Activated CD4-positive, alpha-beta T cell treated with anti-CD3 and anti-CD28 coated beads for 36 hours (primary cell): Measurements from ENCODE around the gene CHAT. TPM values are rescaled to one million over a fixed set of nuclear protein-coding genes. Genes with fewer than 3 reads are reported as not detected.
"Not testable (repeated sequence)": the region's sequence is repeated elsewhere in the genome, so short reads cannot be mapped to it uniquely, and the experiment has no call there.

Source experiments
- ATAC-seq: fragments of 200-7000 bp; cut with Tn5 transposase; one replicate; pipeline ENCODE4 v1.10.0; 2021; ENCODE audit warnings: mild to moderate bottlenecking, moderate library complexity
- CTCF ChIA-PET: fragments of 350-600 bp; sonication (Branson Sonifier 250); formaldehyde crosslinking; loops from one replicate; lab custom pipeline; 2021; ENCODE audit warnings: antibody characterized with exemption; lab: Charles Lee
- POLR2A ChIA-PET: fragments of 350-600 bp; sonication (Branson Sonifier 250); formaldehyde crosslinking; loops from one replicate; lab custom pipeline; 2021; ENCODE audit warnings: antibody characterized with exemption, inconsistent platforms; lab: Charles Lee
- DNase-seq: peaks from one replicate; pipeline ENCODE4 v3.0.0-alpha.2; 2020
- H3K27ac Mint-ChIP-seq: one replicate; pipeline ENCODE4 v1.8.0; 2021; ENCODE audit warnings: mixed read lengths
- H3K27me3 Mint-ChIP-seq: one replicate; pipeline ENCODE4 v1.8.0; 2021; ENCODE audit warnings: mixed read lengths
- H3K36me3 Mint-ChIP-seq: one replicate; pipeline ENCODE4 v1.8.0; 2021; ENCODE audit warnings: low read depth, mixed read lengths
- H3K4me1 Mint-ChIP-seq: one replicate; pipeline ENCODE4 v1.8.0; 2021; ENCODE audit warnings: mixed read lengths
- H3K4me3 Mint-ChIP-seq: one replicate; pipeline ENCODE4 v1.8.0; 2021; ENCODE audit warnings: mild to moderate bottlenecking, moderate library complexity, mixed read lengths
- H3K9me3 Mint-ChIP-seq: one replicate; pipeline ENCODE4 v1.8.0; 2021; ENCODE audit warnings: low read depth, mixed read lengths
- intact Hi-C, 2 experiments: fragments of 100-400 bp; cut with DNase I in 1 of 2; cut with micrococcal nuclease in 1 of 2; formaldehyde crosslinking; loops; one replicate each; pipeline versions ENCODE4 v1.14.2 to v1.15.1; 2022 to 2024; cut with DNase I, micrococcal nuclease
- total RNA-seq, 2 experiments: library from RNA; stranded (reverse); gene quantifications; one replicate each; pipeline ENCODE4 v1.2.3, GENCODE V29; 2021

Gene CHAT
- total RNA-seq, 2 experiments from 2014 or later = not detected

GRCh38 chr10:49662169-49662830 is 48.5 kb downstream of the CHAT start:
- no peak for ATAC-seq
- CTCF ChIA-PET = interaction anchor here (0.6 kb wide), 1 partner anchor 63 kb away, joined by 3 read pairs; no protein-coding TSS in a partner anchor

GRCh38 chr10:49663596-49663995 is 49.8 kb downstream of the CHAT start:
- ATAC-seq = no peak
- H3K27me3 Mint-ChIP-seq = no peaks in the 10 kb centered on the region
- H3K4me3 Mint-ChIP-seq = no peak overlapping the region
- CTCF ChIA-PET = no interaction called here
- no peak overlapping the region for H3K27ac Mint-ChIP-seq
- no peaks in the 10 kb centered on the region for H3K4me1 Mint-ChIP-seq
- H3K9me3 Mint-ChIP-seq = peaks cover 8% of the 10 kb centered on the region
- no peaks in the 10 kb centered on the region for H3K36me3 Mint-ChIP-seq
- DNase-seq = no peak
- intact Hi-C loops = no loop called here
- POLR2A ChIA-PET = no interaction called here

More at GRCh38 chr10:49662169-49662830, 48.5 kb downstream of the CHAT start:
- H3K4me3 Mint-ChIP-seq = no peak overlapping the region
- H3K9me3 Mint-ChIP-seq = peaks cover 8% of the 10 kb centered on the region
- DNase-seq = no peak
- H3K36me3 Mint-ChIP-seq = no peaks in the 10 kb centered on the region
- intact Hi-C loops = no loop called here
- H3K4me1 Mint-ChIP-seq = no peaks in the 10 kb centered on the region
- H3K27ac Mint-ChIP-seq = no peak overlapping the region
- H3K27me3 Mint-ChIP-seq = no peaks in the 10 kb centered on the region
- POLR2A ChIA-PET = no interaction called here

- intact Hi-C loops = no loop called here
- Mint-ChIP-seq H3K4me3 (no peak overlapping the region), H3K27me3 (no peaks in the 10 kb centered on the region), H3K4me1 (no peaks in the 10 kb centered on the region), H3K27ac (no peak overlapping the region), H3K36me3 (no peaks in the 10 kb centered on the region), H3K9me3 (peaks cover 3% of the 10 kb centered on the region)
- ChIA-PET CTCF (no interaction called here), POLR2A (no interaction called here)
- DNase-seq (no peak), ATAC-seq (no peak)
Measured at GRCh38 chr10:49664006-49664841, 50.4 kb downstream of the CHAT start.

GRCh38 chr10:49664842-49665355 is 51.1 kb downstream of the CHAT start:
- Mint-ChIP-seq H3K27me3 (no peaks in the 10 kb centered on the region), H3K36me3 (no peaks in the 10 kb centered on the region), H3K4me1 (no peaks in the 10 kb centered on the region), H3K9me3 (peaks cover under 1% of the 10 kb centered on the region), H3K27ac (no peak overlapping the region), H3K4me3 (no peak overlapping the region)
- POLR2A ChIA-PET = no interaction called here
- DNase-seq (no peak), ATAC-seq (no peak)
- CTCF ChIA-PET = interaction anchor here (0.7 kb wide), 1 partner anchor 766 kb away, joined by 3 read pairs; no protein-coding TSS in a partner anchor
- intact Hi-C loops = no loop called here

- Mint-ChIP-seq H3K9me3 (no peaks in the 10 kb centered on the region), H3K36me3 (no peaks in the 10 kb centered on the region), H3K4me1 (no peaks in the 10 kb centered on the region), H3K4me3 (no peak overlapping the region), H3K27me3 (peaks cover 5% of the 10 kb centered on the region), H3K27ac (no peak overlapping the region)
- no peak for DNase-seq
- ChIA-PET CTCF (no interaction called here), POLR2A (no interaction called here)
- ATAC-seq = no peak
- intact Hi-C loops = no loop called here
Measured at GRCh38 chr10:49666054-49666615, 52.3 kb downstream of the CHAT start.

- Mint-ChIP-seq H3K9me3 (no peaks in the 10 kb centered on the region), H3K36me3 (no peaks in the 10 kb centered on the region), H3K27me3 (peaks cover 8% of the 10 kb centered on the region), H3K4me1 (no peaks in the 10 kb centered on the region), H3K4me3 (no peak overlapping the region), H3K27ac (no peak overlapping the region)
- intact Hi-C loops = no loop called here
- CTCF ChIA-PET = no interaction called here
- ATAC-seq = no peak
- no peak for DNase-seq
- POLR2A ChIA-PET = no interaction called here
Measured at GRCh38 chr10:49666685-49667084, 52.8 kb downstream of the CHAT start.

GRCh38 chr10:49667991-49668390 is 54.2 kb downstream of the CHAT start:
- H3K4me1 Mint-ChIP-seq = no peaks in the 10 kb centered on the region
- H3K27ac Mint-ChIP-seq = no peak overlapping the region
- DNase-seq = no peak
- POLR2A ChIA-PET = no interaction called here
- H3K36me3 Mint-ChIP-seq = no peaks in the 10 kb centered on the region
- peaks cover 15% of the 10 kb centered on the region for H3K27me3 Mint-ChIP-seq
- no peak overlapping the region for H3K4me3 Mint-ChIP-seq
- no peak for ATAC-seq
- intact Hi-C loops = no loop called here
- H3K9me3 Mint-ChIP-seq = no peaks in the 10 kb centered on the region
- CTCF ChIA-PET = no interaction called here

GRCh38 chr10:49668684-49669083 is 54.8 kb downstream of the CHAT start:
- CTCF ChIA-PET = no interaction called here

GRCh38 chr10:49678827-49679479 is 65.1 kb downstream of the CHAT start:
- no peak for DNase-seq
- H3K4me3 Mint-ChIP-seq = no peak overlapping the region
- ATAC-seq = no peak
- ChIA-PET CTCF (no interaction called here), POLR2A (no interaction called here)
- H3K27ac Mint-ChIP-seq = no peak overlapping the region
- intact Hi-C loops = loop anchor here in 1 of 2 experiments (1.0 kb wide), 1 partner anchor 72 kb away; no protein-coding TSS in a partner anchor
- peaks cover 39% of the 10 kb centered on the region for H3K27me3 Mint-ChIP-seq
- H3K9me3 Mint-ChIP-seq = peaks cover 19% of the 10 kb centered on the region
- peaks cover 5% of the 10 kb centered on the region for H3K4me1 Mint-ChIP-seq
- no peaks in the 10 kb centered on the region for H3K36me3 Mint-ChIP-seq

More at GRCh38 chr10:49668684-49669083, 54.8 kb downstream of the CHAT start:
- Mint-ChIP-seq H3K27ac (no peak overlapping the region), H3K4me3 (no peak overlapping the region), H3K36me3 (no peaks in the 10 kb centered on the region), H3K27me3 (peaks cover 18% of the 10 kb centered on the region), H3K9me3 (no peaks in the 10 kb centered on the region), H3K4me1 (no peaks in the 10 kb centered on the region)
- ATAC-seq = no peak
- no peak for DNase-seq
- intact Hi-C loops = no loop called here
- POLR2A ChIA-PET = no interaction called here

- no peak within 1 kb of the TSS for H3K4me3 Mint-ChIP-seq
- peak; percentile 73 for DNase-seq
- POLR2A ChIA-PET = no interaction called here
- peaks cover 19% of the 10 kb centered on the region for H3K9me3 Mint-ChIP-seq
- ATAC-seq = peak; percentile 70
- intact Hi-C loops = loop anchor here in 1 of 2 experiments (1.0 kb wide), 1 partner anchor 72 kb away; no protein-coding TSS in a partner anchor
- CTCF ChIA-PET = interaction anchor here (0.7 kb wide), 1 partner anchor 87 kb away, joined by 4 read pairs; no protein-coding TSS in a partner anchor
- H3K4me1 Mint-ChIP-seq = peaks cover 5% of the 10 kb centered on the region
- no peak within 1 kb of the TSS for H3K27ac Mint-ChIP-seq
- no peaks in the 10 kb centered on the region for H3K36me3 Mint-ChIP-seq
- peaks cover 38% of the 10 kb centered on the region for H3K27me3 Mint-ChIP-seq
Measured at GRCh38 chr10:49679480-49679893, 65.7 kb downstream of the CHAT start, which contains the start of gene C10orf53. C10orf53 (plus strand) TSS chr10:49679651; CDS start chr10:49679698, 47 bp downstream.

GRCh38 chr10:49682449-49682848 is 68.6 kb downstream of the CHAT start:
- H3K4me3 Mint-ChIP-seq, ATAC-seq, H3K4me1 Mint-ChIP-seq, H3K36me3 Mint-ChIP-seq, intact Hi-C loops, H3K27ac Mint-ChIP-seq, DNase-seq, POLR2A ChIA-PET, CTCF ChIA-PET: not testable (repeated sequence)
- Mint-ChIP-seq H3K9me3 (peaks cover 22% of the 10 kb centered on the region), H3K27me3 (peaks cover 32% of the 10 kb centered on the region)
